Activated CD4-positive, alpha-beta T cell treated with anti-CD3 and anti-CD28 coated beads, Interleukin-2, amount 10 ng/mL, durations not matched to agents 7 days and 5 days (primary cell): Measurements from ENCODE around the gene RDX. TPM values are rescaled to one million over a fixed set of nuclear protein-coding genes. Genes with fewer than 3 reads are reported as not detected.

Experiments
- total RNA-seq, 2 experiments: library from RNA; stranded (reverse); gene quantifications; one replicate each; pipeline ENCODE4 v1.2.3, GENCODE V29; 2021

RDX gene
- total RNA-seq, 2 experiments from 2014 or later = 37.6 to 47.1 TPM

Other genes starting within 250 kb of the RDX start
- under 1 TPM; 0.40 to 0.50 TPM for gene ZC3H12C, start 203.2 kb downstream of the RDX start, total RNA-seq
- gene FDX1, start 133.3 kb upstream of the RDX start, total RNA-seq = 1 to 10 TPM; 8.2 to 8.8 TPM